ENCODE results near the gene PROSER3.

The PROSER3 gene

DNA sequence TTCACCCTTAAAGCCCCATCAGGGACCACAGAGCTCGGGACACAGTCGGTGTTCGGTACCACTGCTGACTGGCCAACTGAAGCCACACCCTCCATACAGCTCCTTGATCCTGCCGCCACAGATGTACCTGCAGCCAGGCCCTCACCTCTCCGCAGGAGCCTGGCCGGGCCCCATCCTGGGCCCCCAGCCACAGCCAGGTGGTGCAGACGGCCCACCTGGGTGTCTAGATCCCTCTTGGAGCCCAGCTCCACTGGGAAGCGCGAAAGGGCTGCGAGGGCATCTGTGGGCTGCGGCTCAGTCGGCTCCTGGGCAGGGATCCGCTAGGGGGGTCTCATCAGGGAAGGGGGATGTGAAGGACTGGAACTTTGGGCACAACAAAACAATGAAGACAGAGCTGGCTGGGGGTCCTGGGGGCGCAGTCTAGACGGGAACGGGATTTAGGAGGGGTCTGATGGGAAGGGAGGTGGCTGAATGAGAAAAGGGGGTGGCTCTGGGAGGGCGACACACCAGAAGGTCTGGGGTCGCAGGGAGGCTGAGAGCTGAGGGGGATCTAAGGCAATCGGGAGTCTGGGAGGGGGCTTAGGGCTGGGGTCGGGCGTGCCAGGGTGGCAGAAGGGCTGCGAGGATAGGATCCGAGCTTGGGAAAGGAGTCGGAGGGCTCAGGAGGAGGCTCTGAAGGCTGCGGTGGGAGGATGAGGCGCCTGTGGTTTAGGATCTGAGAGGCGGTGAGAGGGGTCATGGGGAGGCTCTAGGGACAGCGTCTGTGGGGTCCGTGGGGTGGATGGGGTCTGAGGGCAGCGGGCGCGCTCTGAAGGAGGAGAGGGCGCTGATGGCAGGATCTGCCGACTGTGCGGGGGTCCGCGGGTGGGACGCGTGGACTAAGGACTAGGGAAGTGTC is 38.9 kb downstream of the PROSER3 start:
- no peak for TF ChIP-seq CTCF (IDR thresholded peaks at IDR 0.05; ENCODE audit: insufficient read depth, missing control alignments)
- no peak for FAIRE-seq
- DNase-seq (ENCODE audit: insufficient read length, low spot score), result no peak

- TF ChIP-seq CTCF (IDR thresholded peaks at IDR 0.05; ENCODE audit: insufficient read depth, missing control alignments), result no peak
- FAIRE-seq (no peak), DNase-seq (ENCODE audit: insufficient read length, low spot score) (no peak)
Measured at GRCh38 chr19:35797663-35798062, 39.7 kb downstream of the PROSER3 start.

GRCh38 chr19:35801828-35802227 is 43.9 kb downstream of the PROSER3 start:
- TF ChIP-seq CTCF (IDR thresholded peaks at IDR 0.05; ENCODE audit: insufficient read depth, missing control alignments), result no peak

DNA sequence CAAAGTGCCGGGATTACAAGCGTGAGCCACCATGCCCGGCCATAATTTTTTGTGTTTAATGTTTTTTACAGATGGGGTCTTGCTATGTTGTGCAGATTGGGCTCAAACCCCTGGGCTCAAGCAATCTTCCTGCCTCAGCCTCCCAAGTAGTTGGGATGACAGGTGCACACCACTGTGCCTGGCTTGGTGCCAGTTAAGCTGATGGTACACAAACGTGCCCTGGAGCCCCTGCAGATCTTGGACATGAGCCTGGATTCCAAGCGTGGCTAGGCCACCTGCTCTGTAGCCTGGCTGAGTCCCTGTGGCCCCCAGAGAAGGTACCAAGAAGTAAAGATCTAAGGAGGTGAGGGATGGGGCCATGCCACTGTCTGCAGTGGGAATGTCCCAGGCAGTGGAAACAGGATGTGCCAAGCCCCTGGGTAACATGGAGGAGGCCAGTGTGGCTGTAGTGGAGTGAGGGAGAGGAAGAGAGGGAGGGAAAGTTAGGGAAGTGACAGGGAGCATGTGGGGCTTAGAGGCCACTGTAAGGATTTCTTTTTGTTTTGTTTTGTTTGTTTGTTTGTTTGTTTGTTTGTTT is 47.6 kb downstream of the PROSER3 start:
- no peak for TF ChIP-seq CTCF (IDR thresholded peaks at IDR 0.05; ENCODE audit: insufficient read depth, missing control alignments)
- FAIRE-seq, result no peak

More at GRCh38 chr19:35801828-35802227, 43.9 kb downstream of the PROSER3 start:
- DNase-seq (ENCODE audit: insufficient read length, low spot score) (no peak), FAIRE-seq (no peak)

GRCh38 chr19:35806597-35806996 is 48.6 kb downstream of the PROSER3 start:
- FAIRE-seq (no peak), DNase-seq (ENCODE audit: insufficient read length, low spot score) (no peak)
- TF ChIP-seq CTCF (IDR thresholded peaks at IDR 0.05; ENCODE audit: insufficient read depth, missing control alignments), result no peak

More for the DNA sequence above, 47.6 kb downstream of the PROSER3 start:
- no peak for DNase-seq (ENCODE audit: insufficient read length, low spot score)

DNA sequence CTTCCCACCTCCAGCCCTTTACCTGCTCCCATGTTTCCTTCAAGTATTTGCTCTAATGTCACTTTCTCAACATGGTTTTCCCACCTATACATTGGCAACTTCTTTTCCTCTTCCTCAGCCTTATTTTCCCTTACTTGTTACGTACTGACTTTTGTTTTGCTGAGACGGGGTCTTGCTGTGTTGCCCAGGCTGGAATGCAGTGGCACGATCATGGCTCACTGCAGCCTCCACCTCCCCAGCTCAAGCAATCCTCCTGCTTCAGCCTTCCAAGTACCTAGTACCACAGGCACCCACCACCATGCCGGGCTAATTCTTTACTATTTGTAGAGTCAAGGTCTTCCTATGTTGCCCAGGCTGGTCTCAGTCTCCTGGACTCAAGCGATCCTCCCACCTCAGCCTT is 49.7 kb downstream of the PROSER3 start:
- FAIRE-seq (no peak), DNase-seq (ENCODE audit: insufficient read length, low spot score) (no peak)
- no peak for TF ChIP-seq CTCF (IDR thresholded peaks at IDR 0.05; ENCODE audit: insufficient read depth, missing control alignments)

Data from D721Med (cell line).